Gastrocnemius medialis (tissue), 4 donors: ENCODE results near the gene PDZD7.

Experiments used
- CTCF ChIP-seq, 5 experiments: fragments of 450-650 bp in 3 of 5; fragments of 200-600 bp in 2 of 5; sonication (generic) in 2 of 5; IDR thresholded peaks in 4 of 5; conservative IDR thresholded peaks in 1 of 5; 1 replicate in 4 of 5; 2 replicates in 1 of 5; pipeline ENCODE4 v1.5.1; 2016 to 2019; ENCODE audit warnings: antibody characterized with exemption in 5 of 5, mild to moderate bottlenecking in 3 of 5, moderate library complexity in 3 of 5
- POLR2A ChIP-seq, 2 donors: fragments of 450-650 bp; IDR thresholded peaks; one replicate each; pipeline ENCODE4 v1.6.1; 2017; ENCODE audit warnings: antibody characterized with exemption in 2 of 2, mild to moderate bottlenecking in 2 of 2, moderate library complexity in 2 of 2

GRCh38 chr10:101035916-101036702 is 5.2 kb upstream of the PDZD7 start:
- TF ChIP-seq CTCF (IDR thresholded peaks at IDR 0.05 in 4 of 5, conservative IDR thresholded peaks at IDR 0.05 in 1 of 5) (no peak), POLR2A (IDR thresholded peaks at IDR 0.05) (no peak)
